Measurements from ENCODE around the gene FAM171A1.

- TF ChIP-seq POLR2AphosphoS5 (IDR thresholded peaks at IDR 0.05; ENCODE audit: low read depth, low read length) (no peak), POLR2A (IDR thresholded peaks at IDR 0.05; ENCODE audit: low read depth, low read length) (no peak)
Measured at GRCh38 chr10:15405319-15405718, 34.2 kb upstream of the FAM171A1 start.

Data from GM12892 (cell line).